Measurements from ENCODE around the gene HAUS3.

HAUS3 gene

GRCh38 chr4:2266821-2267220 lies 24.9 kb upstream of the HAUS3 start:
- Histone ChIP-seq H3K27me3 (replicated peaks; ENCODE audit: control insufficient read depth, insufficient read depth, low read length) (no peaks in the 10 kb centered on the region; the same call in 1 of the 2 replicates), H3K4me3 (replicated peaks; ENCODE audit: low read depth, low read length) (no peak overlapping the region), H3K36me3 (ENCODE audit: control insufficient read depth, insufficient read depth, low read length) (no peaks in the 10 kb centered on the region)
- no peak for TF ChIP-seq CTCF (IDR thresholded peaks at IDR 0.05; ENCODE audit: insufficient read depth, low read length, poor library complexity, severe bottlenecking)
- DNase-seq (ENCODE audit: extremely low read depth, insufficient read length): no peak

- H3K4me3 ChIP-seq (replicated peaks; ENCODE audit: low read depth, low read length): no peak overlapping the region
- H3K27me3 ChIP-seq (replicated peaks; ENCODE audit: control insufficient read depth, insufficient read depth, low read length): no peaks in the 10 kb centered on the region; the same call in 1 of the 2 replicates
- TF ChIP-seq CTCF (IDR thresholded peaks at IDR 0.05; ENCODE audit: insufficient read depth, low read length, poor library complexity, severe bottlenecking): no peak
- no peaks in the 10 kb centered on the region for H3K36me3 ChIP-seq (ENCODE audit: control insufficient read depth, insufficient read depth, low read length)
- no peak for DNase-seq (ENCODE audit: extremely low read depth, insufficient read length)
Observed at GRCh38 chr4:2266181-2266580, 24.3 kb upstream of the HAUS3 start.

GRCh38 chr4:2265113-2266110 lies 23.5 kb upstream of the HAUS3 start:
- Histone ChIP-seq H3K27me3 (replicated peaks; ENCODE audit: control insufficient read depth, insufficient read depth, low read length) (no peaks in the 10 kb centered on the region; the same call in 1 of the 2 replicates), H3K36me3 (ENCODE audit: control insufficient read depth, insufficient read depth, low read length) (no peaks in the 10 kb centered on the region), H3K4me3 (replicated peaks; ENCODE audit: low read depth, low read length) (no peak overlapping the region)
- TF ChIP-seq CTCF (IDR thresholded peaks at IDR 0.05; ENCODE audit: insufficient read depth, low read length, poor library complexity, severe bottlenecking): no peak
- no peak for DNase-seq (ENCODE audit: extremely low read depth, insufficient read length)

- no peak for TF ChIP-seq CTCF (IDR thresholded peaks at IDR 0.05; ENCODE audit: insufficient read depth, low read length, poor library complexity, severe bottlenecking)
- DNase-seq (ENCODE audit: extremely low read depth, insufficient read length): no peak
Observed at GRCh38 chr4:2264481-2265041, 22.6 kb upstream of the HAUS3 start.

GRCh38 chr4:2263926-2264321 lies 22.0 kb upstream of the HAUS3 start:
- H3K27me3 ChIP-seq (replicated peaks; ENCODE audit: control insufficient read depth, insufficient read depth, low read length): no peaks in the 10 kb centered on the region
- H3K4me3 ChIP-seq (replicated peaks; ENCODE audit: low read depth, low read length): no peak overlapping the region
- H3K36me3 ChIP-seq (ENCODE audit: control insufficient read depth, insufficient read depth, low read length): peaks cover 6% of the 10 kb centered on the region
- no peak for DNase-seq (ENCODE audit: extremely low read depth, insufficient read length)
- no peak for TF ChIP-seq CTCF (IDR thresholded peaks at IDR 0.05; ENCODE audit: insufficient read depth, low read length, poor library complexity, severe bottlenecking)

More at GRCh38 chr4:2264481-2265041, 22.6 kb upstream of the HAUS3 start:
- Histone ChIP-seq H3K4me3 (replicated peaks; ENCODE audit: low read depth, low read length) (no peak overlapping the region), H3K36me3 (ENCODE audit: control insufficient read depth, insufficient read depth, low read length) (peaks cover 6% of the 10 kb centered on the region), H3K27me3 (replicated peaks; ENCODE audit: control insufficient read depth, insufficient read depth, low read length) (no peaks in the 10 kb centered on the region; the same call in 1 of the 2 replicates)
